Cerebellar cortex (tissue), 1 donor: Measurements from ENCODE around the gene ZDHHC14.
A peak's percentile ranks its signal among the peaks of the same experiment; 100 is the strongest.
"Not testable (repeated sequence)": the region's sequence is repeated elsewhere in the genome, so short reads cannot be mapped to it uniquely, and the experiment has no call there.

Experiments used
- DNase-seq: peaks from one replicate; pipeline ENCODE4 v3.0.0-alpha.2; 2015; ENCODE audit warnings: low spot score

The ZDHHC14 gene

GRCh38 chr6:157467339-157467738 lies 86.3 kb downstream of the ZDHHC14 start:
- DNase-seq = not testable (repeated sequence)

GRCh38 chr6:157468054-157468453 lies 87.1 kb downstream of the ZDHHC14 start:
- no peak for DNase-seq

GRCh38 chr6:157468574-157468973 lies 87.6 kb downstream of the ZDHHC14 start:
- DNase-seq = no peak

- no peak for DNase-seq
Measured at GRCh38 chr6:157469378-157469777, 88.4 kb downstream of the ZDHHC14 start.

GRCh38 chr6:157471077-157471686 lies 90.2 kb downstream of the ZDHHC14 start:
- no peak for DNase-seq

GRCh38 chr6:157471895-157472686 lies 91.1 kb downstream of the ZDHHC14 start:
- peak; percentile 29 for DNase-seq

- no peak for DNase-seq
Measured at GRCh38 chr6:157476797-157477196, 95.8 kb downstream of the ZDHHC14 start.

- no peak for DNase-seq
Measured at GRCh38 chr6:157478926-157479325, 97.9 kb downstream of the ZDHHC14 start.

GRCh38 chr6:157479464-157480303 lies 98.7 kb downstream of the ZDHHC14 start:
- DNase-seq = no peak

GRCh38 chr6:157481189-157481864 lies 100.3 kb downstream of the ZDHHC14 start:
- no peak for DNase-seq

GRCh38 chr6:157481865-157482249 lies 100.9 kb downstream of the ZDHHC14 start:
- DNase-seq = no peak

GRCh38 chr6:157483770-157484169 lies 102.8 kb downstream of the ZDHHC14 start:
- DNase-seq = no peak

GRCh38 chr6:157484181-157484580 lies 103.2 kb downstream of the ZDHHC14 start:
- no peak for DNase-seq

GRCh38 chr6:157486572-157486971 lies 105.6 kb downstream of the ZDHHC14 start:
- no peak for DNase-seq

- no peak for DNase-seq
Measured at GRCh38 chr6:157487110-157487773, 106.3 kb downstream of the ZDHHC14 start.

GRCh38 chr6:157488058-157488457 lies 107.1 kb downstream of the ZDHHC14 start:
- no peak for DNase-seq

- no peak for DNase-seq
Measured at GRCh38 chr6:157488716-157489118, 107.7 kb downstream of the ZDHHC14 start.

GRCh38 chr6:157490611-157491269 lies 109.8 kb downstream of the ZDHHC14 start:
- DNase-seq = no peak

GRCh38 chr6:157491571-157492232 lies 110.7 kb downstream of the ZDHHC14 start:
- no peak for DNase-seq

GRCh38 chr6:157492249-157492648 lies 111.3 kb downstream of the ZDHHC14 start:
- DNase-seq = no peak
